Measurements from ENCODE around the gene DOCK3. TPM values are rescaled to one million over a fixed set of nuclear protein-coding genes. Genes with fewer than 3 reads are reported as not detected.

The DOCK3 gene
- total and polyA plus RNA-seq, 5 donors: 1.9 to 5.2 (median 4.2) TPM

DNA sequence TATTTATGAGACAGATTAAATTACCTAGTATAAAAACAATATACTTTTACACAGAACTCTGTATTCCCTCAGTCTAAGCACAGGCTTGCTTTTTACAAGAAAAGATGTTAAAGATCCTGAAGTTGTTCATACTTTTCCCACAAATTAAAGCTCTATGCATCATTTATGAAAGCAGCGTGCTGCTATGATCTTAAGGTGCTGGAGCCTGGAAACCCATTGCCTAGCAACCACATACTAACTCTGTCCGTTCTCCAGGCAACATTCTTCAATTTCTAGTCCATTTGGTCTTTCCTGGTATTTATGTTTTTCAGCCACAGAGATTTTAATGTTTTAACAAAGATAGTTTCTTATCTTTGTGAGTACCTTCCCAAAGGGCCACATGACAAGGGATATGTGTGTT lies 312.0 kb downstream of the DOCK3 start:
- Histone ChIP-seq H3K4me3 (ENCODE audit: low read length) (no peak overlapping the region), H3K27me3 (ENCODE audit: control insufficient read depth, insufficient read depth) (no peaks in the 10 kb centered on the region), H3K4me1 (ENCODE audit: control insufficient read depth, insufficient read depth, low read length) (no peaks in the 10 kb centered on the region), H3K27ac (ENCODE audit: low read length) (no peak overlapping the region), H3K9me3 (ENCODE audit: control insufficient read depth, low read length) (no peaks in the 10 kb centered on the region)
- intact Hi-C loops (cut with DNase I): no loop called here
- ATAC-seq: no peak
- WGBS: 59% methylated on average over 2 of the region's 2 CpGs
- DNase-seq: no peak

DNA sequence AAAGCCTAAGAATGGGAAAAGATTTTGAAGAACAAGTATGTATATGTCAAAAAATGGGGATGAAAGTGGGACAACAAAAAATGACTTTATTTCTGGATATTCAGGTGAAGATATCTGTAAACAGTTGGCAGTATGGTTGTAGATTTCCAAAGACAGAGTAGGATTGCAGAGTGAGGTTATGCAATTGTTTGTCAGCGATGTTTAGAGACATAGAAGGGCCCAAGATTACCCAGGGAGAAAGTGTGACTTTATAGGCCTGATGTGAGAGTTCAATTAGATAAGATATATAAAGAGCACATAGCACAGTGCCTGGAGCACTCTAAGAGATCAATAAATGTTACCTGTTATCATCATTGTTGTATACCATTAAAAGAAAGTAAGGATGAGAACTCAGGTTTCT lies 319.8 kb downstream of the DOCK3 start:
- Histone ChIP-seq H3K4me3 (ENCODE audit: low read length) (no peak overlapping the region), H3K4me1 (ENCODE audit: control insufficient read depth, insufficient read depth, low read length) (no peaks in the 10 kb centered on the region), H3K9me3 (ENCODE audit: control insufficient read depth, low read length) (no peaks in the 10 kb centered on the region), H3K27me3 (ENCODE audit: control insufficient read depth, insufficient read depth) (no peaks in the 10 kb centered on the region), H3K27ac (ENCODE audit: low read length) (no peak overlapping the region)
- intact Hi-C loops (cut with DNase I): no loop called here
- DNase-seq (no peak), ATAC-seq (no peak)
- WGBS: 72% methylated on average over 1 of the region's 1 CpG

DNA sequence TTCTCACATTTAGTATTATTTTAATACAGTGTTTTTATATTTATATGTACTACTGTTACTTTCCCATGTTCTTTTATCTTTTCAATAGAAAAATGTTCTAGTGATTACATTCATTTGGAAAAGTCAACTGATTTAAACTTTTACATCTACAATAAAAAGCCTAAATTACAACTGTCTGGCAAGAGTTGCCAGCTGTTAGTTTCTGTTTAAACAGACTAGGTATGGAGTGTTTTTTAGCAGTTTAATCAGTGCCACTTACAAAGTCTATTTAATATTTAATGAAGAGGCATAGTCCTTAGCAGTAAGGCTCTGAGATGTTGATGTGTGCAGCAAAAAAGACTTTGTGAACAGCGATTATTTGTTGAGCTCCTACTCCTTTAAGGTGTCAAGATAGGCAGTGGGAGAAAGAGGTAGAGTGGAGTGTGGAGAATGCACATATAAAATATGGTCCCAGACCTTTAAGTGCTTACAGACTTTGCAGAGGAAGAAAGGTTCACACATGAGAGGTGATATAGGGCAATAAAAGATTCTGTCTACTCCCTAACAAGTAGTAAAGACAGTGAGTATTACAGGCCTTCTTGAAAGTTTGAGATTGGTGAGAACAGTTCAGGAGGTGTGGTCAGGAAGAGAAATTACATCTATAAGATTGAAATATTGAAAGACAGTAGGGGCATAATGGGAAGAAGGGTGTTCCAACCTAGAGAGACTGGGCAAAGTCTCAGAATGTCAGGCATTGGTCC lies 320.5 kb downstream of the DOCK3 start:
- DNase-seq (no peak), ATAC-seq (no peak)
- Histone ChIP-seq H3K27me3 (ENCODE audit: control insufficient read depth, insufficient read depth) (no peaks in the 10 kb centered on the region), H3K27ac (ENCODE audit: low read length) (no peak overlapping the region), H3K4me1 (ENCODE audit: control insufficient read depth, insufficient read depth, low read length) (no peaks in the 10 kb centered on the region), H3K9me3 (ENCODE audit: control insufficient read depth, low read length) (no peaks in the 10 kb centered on the region), H3K4me3 (ENCODE audit: low read length) (no peak overlapping the region)
- intact Hi-C loops (cut with DNase I): no loop called here
- 82% methylated on average over 1 of the region's 1 CpG for WGBS

DNA sequence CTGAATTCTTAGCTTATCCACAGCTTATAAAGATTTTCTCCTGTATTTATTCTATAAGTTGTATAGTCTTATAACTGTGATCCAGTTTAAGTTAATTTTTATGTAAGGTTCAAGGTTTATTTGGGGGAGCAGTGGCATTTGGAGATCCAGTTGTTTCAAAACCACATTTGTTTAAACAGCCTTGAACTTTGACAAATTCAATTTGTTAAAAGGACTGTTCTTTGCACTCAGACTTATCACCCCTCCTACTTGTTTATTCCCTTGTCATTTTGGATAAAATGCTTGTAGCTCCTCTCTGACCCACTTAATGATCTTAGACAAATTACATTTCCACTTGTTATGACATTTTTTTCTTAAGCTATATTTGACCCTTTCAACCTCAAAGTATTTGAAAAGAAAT lies 327.8 kb downstream of the DOCK3 start:
- Histone ChIP-seq H3K9me3 (ENCODE audit: control insufficient read depth, low read length) (no peaks in the 10 kb centered on the region), H3K4me1 (ENCODE audit: control insufficient read depth, insufficient read depth, low read length) (no peaks in the 10 kb centered on the region), H3K27me3 (ENCODE audit: control insufficient read depth, insufficient read depth) (no peaks in the 10 kb centered on the region), H3K4me3 (ENCODE audit: low read length) (no peak overlapping the region), H3K27ac (ENCODE audit: low read length) (no peak overlapping the region)
- no peak for ATAC-seq
- DNase-seq: no peak
- intact Hi-C loops (cut with DNase I): no loop called here

DNA sequence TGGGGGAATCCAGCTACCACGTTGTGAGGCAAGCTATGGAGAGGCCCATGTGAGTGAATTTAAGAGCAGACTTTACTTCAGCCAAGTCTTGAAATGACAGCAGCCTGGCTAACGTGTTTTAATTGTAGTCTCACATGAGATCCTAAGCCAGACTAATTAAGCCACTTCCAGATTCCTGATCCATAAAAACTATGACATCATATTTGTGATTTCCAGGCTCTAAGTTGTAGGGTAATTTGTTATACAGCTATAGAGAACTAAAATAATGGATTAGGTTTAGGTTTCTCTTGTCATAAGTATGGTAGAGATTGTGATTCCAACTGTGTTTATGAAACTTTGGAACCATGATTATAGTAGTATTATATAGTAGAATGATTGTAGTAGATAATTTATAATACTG lies 329.5 kb downstream of the DOCK3 start:
- Histone ChIP-seq H3K9me3 (ENCODE audit: control insufficient read depth, low read length) (no peaks in the 10 kb centered on the region), H3K4me1 (ENCODE audit: control insufficient read depth, insufficient read depth, low read length) (no peaks in the 10 kb centered on the region), H3K4me3 (ENCODE audit: low read length) (no peak overlapping the region), H3K27me3 (ENCODE audit: control insufficient read depth, insufficient read depth) (no peaks in the 10 kb centered on the region), H3K27ac (ENCODE audit: low read length) (no peak overlapping the region)
- no peak for ATAC-seq
- WGBS: 47% methylated on average over 2 of the region's 2 CpGs
- intact Hi-C loops (cut with DNase I): no loop called here
- no peak for DNase-seq

DNA sequence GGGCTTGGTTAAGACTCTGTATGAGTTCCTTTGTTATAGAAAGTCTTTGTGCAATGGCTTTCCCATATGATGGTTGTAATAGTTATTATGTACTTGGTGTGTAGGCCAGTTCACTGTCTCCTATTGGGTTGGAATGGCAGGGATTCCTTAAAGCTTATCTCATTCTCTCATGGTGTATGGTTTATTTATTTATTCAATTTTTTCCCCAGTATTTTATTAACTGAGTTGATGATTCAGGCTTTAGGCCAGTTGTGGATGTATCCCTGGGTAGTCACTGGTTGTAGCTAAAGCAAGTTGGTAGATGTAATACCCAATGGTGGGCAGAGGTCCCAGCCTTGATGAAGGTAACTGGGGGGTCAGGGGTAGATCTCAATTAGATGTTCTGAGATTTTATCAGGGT lies 349.4 kb downstream of the DOCK3 start:
- H3K27ac ChIP-seq (ENCODE audit: low read length): no peak overlapping the region
- intact Hi-C loops (cut with DNase I): no loop called here
- H3K4me1 ChIP-seq (ENCODE audit: control insufficient read depth, insufficient read depth, low read length): no peaks in the 10 kb centered on the region
- ATAC-seq (no peak), DNase-seq (no peak)
- no peak overlapping the region for H3K4me3 ChIP-seq (ENCODE audit: low read length)
- no peaks in the 10 kb centered on the region for H3K27me3 ChIP-seq (ENCODE audit: control insufficient read depth, insufficient read depth)
- H3K9me3 ChIP-seq (ENCODE audit: control insufficient read depth, low read length): no peaks in the 10 kb centered on the region

DNA sequence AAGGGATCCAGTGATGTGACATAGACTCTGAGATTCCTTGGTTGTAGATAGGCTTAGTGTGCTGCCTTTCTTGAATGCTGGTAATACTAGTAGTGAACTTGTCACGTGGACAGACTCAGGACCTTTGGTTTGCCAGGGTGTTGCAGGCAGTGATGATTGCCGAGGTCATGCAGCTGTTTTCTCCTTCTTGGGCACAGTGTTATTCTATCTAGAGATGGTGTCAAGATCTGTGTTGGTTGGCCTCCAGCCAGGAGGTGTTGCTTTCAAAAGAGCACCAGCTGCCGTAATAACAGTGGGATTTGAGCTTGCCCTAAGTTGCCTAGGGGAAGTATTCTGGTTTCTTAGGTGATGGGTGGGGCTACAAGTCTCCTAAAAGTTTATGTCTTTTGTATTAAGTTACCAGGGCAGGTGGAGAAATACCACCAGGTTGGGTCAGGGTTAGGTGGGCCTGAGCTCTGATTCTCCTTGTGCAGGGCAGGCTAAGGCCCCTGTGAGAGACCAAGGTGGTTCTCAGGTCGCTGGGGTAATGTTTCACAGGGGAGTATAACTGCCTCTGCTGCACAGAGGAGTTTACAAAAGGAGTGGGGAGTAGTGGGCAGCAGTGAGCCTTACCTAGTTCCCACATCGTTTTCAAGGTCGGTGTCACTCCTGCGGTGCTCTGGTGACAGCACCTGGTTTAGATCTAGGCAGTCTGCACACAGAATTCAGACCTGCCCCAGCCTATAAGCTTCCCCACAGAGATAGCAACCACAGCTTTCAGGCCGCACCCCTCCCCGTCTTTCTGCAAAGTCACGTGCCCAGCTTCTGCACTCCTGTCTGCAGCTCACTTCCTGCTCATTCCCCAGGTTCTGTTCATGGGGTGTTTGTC lies 350.3 kb downstream of the DOCK3 start:
- WGBS: 32% methylated on average over 10 of the region's 10 CpGs
- H3K4me1 ChIP-seq (ENCODE audit: control insufficient read depth, insufficient read depth, low read length): no peaks in the 10 kb centered on the region
- no peaks in the 10 kb centered on the region for H3K9me3 ChIP-seq (ENCODE audit: control insufficient read depth, low read length)
- no peaks in the 10 kb centered on the region for H3K27me3 ChIP-seq (ENCODE audit: control insufficient read depth, insufficient read depth)
- DNase-seq (peak; percentile 9 to 64 (median 46)), ATAC-seq (peak in 1 of 2 donors; percentile 50)
- intact Hi-C loops (cut with DNase I): no loop called here
- H3K27ac ChIP-seq (ENCODE audit: low read length): no peak overlapping the region
- no peak overlapping the region for H3K4me3 ChIP-seq (ENCODE audit: low read length)

DNA sequence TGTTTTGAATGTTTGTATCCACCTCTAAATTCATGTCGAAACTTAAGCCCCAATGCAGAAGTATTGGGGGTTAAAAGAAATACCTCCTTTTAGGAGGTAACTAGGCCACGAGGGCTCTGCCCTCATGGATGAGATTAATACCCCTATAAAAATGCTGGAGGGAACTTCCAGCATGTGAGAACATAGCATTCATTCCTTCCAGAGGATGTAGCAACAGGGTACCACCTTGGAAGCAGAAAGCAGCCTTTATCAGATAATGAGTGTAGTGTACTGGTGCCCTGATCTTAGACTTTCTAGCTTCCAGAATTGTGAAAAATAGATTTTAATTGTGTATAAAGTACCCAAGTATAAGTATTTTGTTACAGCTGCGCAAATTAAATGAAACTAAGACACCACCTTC lies 356.9 kb downstream of the DOCK3 start:
- H3K9me3 ChIP-seq (ENCODE audit: control insufficient read depth, low read length): no peaks in the 10 kb centered on the region
- ATAC-seq (no peak), DNase-seq (no peak)
- H3K27ac ChIP-seq (ENCODE audit: low read length): no peak overlapping the region
- no peaks in the 10 kb centered on the region for H3K27me3 ChIP-seq (ENCODE audit: control insufficient read depth, insufficient read depth)
- WGBS: 64% methylated on average over 3 of the region's 3 CpGs
- H3K4me1 ChIP-seq (ENCODE audit: control insufficient read depth, insufficient read depth, low read length): no peaks in the 10 kb centered on the region
- H3K4me3 ChIP-seq (ENCODE audit: low read length): no peak overlapping the region
- intact Hi-C loops (cut with DNase I): no loop called here

DNA sequence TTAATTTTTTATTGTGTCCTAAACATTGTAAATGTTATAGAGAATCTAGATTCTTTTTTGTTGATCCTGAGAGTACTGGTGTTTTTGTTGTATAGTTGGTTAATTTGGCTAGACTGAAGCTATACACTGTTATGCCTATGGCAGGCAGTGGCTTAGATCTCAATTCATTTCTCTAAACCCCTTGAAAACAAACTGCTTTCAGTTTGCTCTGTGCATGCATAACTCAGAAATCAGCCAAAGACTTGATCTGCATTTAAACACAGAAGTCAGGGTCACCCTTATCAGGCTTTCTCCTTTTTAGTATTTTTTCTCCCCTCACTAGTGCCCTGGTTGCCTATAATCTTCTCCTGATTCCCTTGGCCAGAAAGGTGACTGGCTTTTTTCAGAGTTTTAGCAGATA lies 360.9 kb downstream of the DOCK3 start:
- ATAC-seq (no peak), DNase-seq (no peak)
- Histone ChIP-seq H3K9me3 (ENCODE audit: control insufficient read depth, low read length) (no peaks in the 10 kb centered on the region), H3K4me3 (ENCODE audit: low read length) (no peak overlapping the region), H3K4me1 (ENCODE audit: control insufficient read depth, insufficient read depth, low read length) (no peaks in the 10 kb centered on the region), H3K27ac (ENCODE audit: low read length) (no peak overlapping the region), H3K27me3 (ENCODE audit: control insufficient read depth, insufficient read depth) (no peaks in the 10 kb centered on the region)
- intact Hi-C loops (cut with DNase I): no loop called here

DNA sequence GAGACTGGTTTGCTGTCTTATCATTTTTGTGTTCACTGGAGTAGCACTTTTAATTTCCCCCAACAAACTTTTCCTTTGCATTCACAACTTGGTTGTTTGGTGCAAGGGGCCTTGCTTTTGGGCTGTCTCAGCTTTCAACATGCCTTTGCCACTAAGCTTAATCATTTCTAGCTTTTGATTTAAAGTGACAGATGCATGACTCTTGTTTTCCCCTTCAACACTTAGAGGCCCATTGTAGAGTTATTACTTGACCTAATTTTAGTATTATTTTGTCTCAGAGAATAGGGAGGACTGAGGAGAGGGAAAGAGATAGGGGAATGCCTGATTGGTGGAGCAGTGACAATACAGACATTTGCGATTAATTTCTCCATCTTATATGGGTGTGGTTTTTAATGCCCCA lies 370.3 kb downstream of the DOCK3 start:
- WGBS: 96% methylated on average over 1 of the region's 1 CpG
- ATAC-seq: no peak
- intact Hi-C loops (cut with DNase I): no loop called here
- Histone ChIP-seq H3K27me3 (ENCODE audit: control insufficient read depth, insufficient read depth) (no peaks in the 10 kb centered on the region), H3K9me3 (ENCODE audit: control insufficient read depth, low read length) (no peaks in the 10 kb centered on the region), H3K27ac (ENCODE audit: low read length) (no peak overlapping the region), H3K4me3 (ENCODE audit: low read length) (no peak overlapping the region), H3K4me1 (ENCODE audit: control insufficient read depth, insufficient read depth, low read length) (no peaks in the 10 kb centered on the region)
- DNase-seq: no peak

DNA sequence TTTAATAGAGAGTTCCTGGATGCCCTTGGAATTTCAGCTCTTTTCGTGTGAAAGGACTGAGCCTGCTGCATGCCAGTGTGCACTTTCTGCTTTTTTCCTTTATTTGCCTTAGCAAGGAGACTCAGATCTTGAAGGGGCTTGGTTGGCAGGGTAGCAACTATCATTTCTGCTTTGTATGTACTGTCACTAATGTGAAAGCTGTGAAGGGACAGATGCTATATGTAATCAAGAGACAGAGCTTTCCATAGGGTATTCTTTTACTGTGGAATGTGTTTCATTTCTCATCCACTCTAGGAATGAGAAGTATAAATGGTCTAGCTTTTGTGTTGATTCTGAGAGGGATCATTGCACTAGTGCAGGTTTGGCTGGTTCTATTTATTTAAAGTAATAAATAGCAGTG lies 377.8 kb downstream of the DOCK3 start:
- no peak for DNase-seq
- Histone ChIP-seq H3K9me3 (ENCODE audit: control insufficient read depth, low read length) (no peaks in the 10 kb centered on the region), H3K27me3 (ENCODE audit: control insufficient read depth, insufficient read depth) (no peaks in the 10 kb centered on the region), H3K4me3 (ENCODE audit: low read length) (no peak overlapping the region), H3K27ac (ENCODE audit: low read length) (no peak overlapping the region), H3K4me1 (ENCODE audit: control insufficient read depth, insufficient read depth, low read length) (no peaks in the 10 kb centered on the region)
- ATAC-seq: no peak
- intact Hi-C loops (cut with DNase I): no loop called here
- WGBS: 63% methylated on average over 1 of the region's 1 CpG
